ENCODE results near the gene PHF14. TPM values are rescaled to one million over a fixed set of nuclear protein-coding genes. Genes with fewer than 3 reads are reported as not detected.

PHF14 gene
- total RNA-seq, 1 experiment from 2014 or later, result 35.4 TPM

DNA sequence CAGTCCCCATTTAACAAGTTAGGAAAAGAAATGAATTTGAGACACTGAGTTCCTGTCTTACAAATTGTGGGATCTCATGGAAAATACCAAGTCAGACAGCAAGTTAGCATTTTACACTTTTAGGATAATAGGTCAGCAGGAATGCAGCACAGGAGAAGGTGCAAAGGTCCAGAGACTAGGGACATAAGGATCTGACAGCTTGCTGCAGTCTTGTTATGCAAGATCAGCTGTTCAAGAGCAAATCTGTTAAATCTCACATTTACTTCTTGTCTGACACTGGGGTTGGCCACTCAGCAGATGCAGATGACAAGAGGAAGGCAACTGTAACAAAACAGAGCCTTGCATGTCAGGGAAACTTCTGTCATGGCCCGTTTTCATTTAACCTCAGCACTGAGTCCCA is 239.6 kb downstream of the PHF14 start:
- CTCF ChIA-PET, result no interaction called here

DNA sequence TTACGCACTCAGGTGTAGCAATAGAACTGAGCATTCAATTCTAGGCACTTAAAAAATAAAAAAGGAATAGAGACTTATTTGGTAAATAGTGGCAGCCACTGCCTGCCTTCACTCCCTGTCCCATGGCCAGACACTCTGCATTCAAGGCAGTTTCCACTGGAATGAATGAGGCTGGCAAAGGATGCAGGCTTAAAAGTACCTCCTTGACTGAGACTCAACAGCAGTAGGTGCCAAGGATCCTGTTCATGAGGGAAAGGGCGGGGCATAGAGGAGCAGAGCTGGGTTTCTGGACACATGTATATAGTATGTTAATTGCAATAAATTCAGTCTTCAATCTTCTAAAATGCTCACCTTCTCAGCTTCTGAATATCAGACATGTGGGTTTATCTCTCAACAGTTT is 242.6 kb downstream of the PHF14 start:
- Histone ChIP-seq H3F3A (ENCODE audit: low read length, unreplicated experiment) (no peaks in the 10 kb centered on the region), H3K79me2 (ENCODE audit: low read length) (no peaks in the 10 kb centered on the region), H3K4me1 (ENCODE audit: insufficient read depth, low read length) (peaks cover 15% of the 10 kb centered on the region), H3K4me2 (ENCODE audit: low read length) (no peak overlapping the region), H3K27ac (ENCODE audit: low read length) (no peak overlapping the region), H4K20me1 (ENCODE audit: low read length) (no peaks in the 10 kb centered on the region), H3K9me3 (ENCODE audit: low read length) (no peaks in the 10 kb centered on the region), H3K36me3 (ENCODE audit: low read depth, low read length) (no peaks in the 10 kb centered on the region), H3K27me3 (ENCODE audit: low read length) (no peaks in the 10 kb centered on the region), H3K9ac (ENCODE audit: low read length) (no peak overlapping the region), H3K4me3 (ENCODE audit: low read length) (no peak overlapping the region), H3K9me2 (replicated peaks; ENCODE audit: low read length) (0 out of 2 replicates have a peak, but pooled peaks cover 8% of the 10 kb centered on the region), H2AFZ (ENCODE audit: low read length) (no peak overlapping the region)
- CTCF ChIA-PET, result no interaction called here
- POLR2A ChIA-PET (ENCODE audit: unreplicated experiment), result no interaction called here
- ATAC-seq, result no peak
- no TSS peak for BruUV-seq (replicated peaks)
- DNase-seq, result no peak
- intact Hi-C loops (cut with micrococcal nuclease), result loop anchor here (10.0 kb wide), 1 partner anchor 181 kb away; no protein-coding TSS in a partner anchor
- TF ChIP-seq CTCF (conservative IDR thresholded peaks at IDR 0.05; ENCODE audit: low read depth, low read length) (no peak), EZH2phosphoT487 (IDR thresholded peaks at IDR 0.05; ENCODE audit: borderline replicate concordance, low read length) (no peak), EZH2 (IDR thresholded peaks at IDR 0.05; ENCODE audit: low read length, unreplicated experiment) (no peak)

More for the DNA sequence above, 239.6 kb downstream of the PHF14 start:
- Histone ChIP-seq H3K9me2 (replicated peaks; ENCODE audit: low read length) (0 out of 2 replicates have a peak, but pooled peaks cover 5% of the 10 kb centered on the region), H4K20me1 (ENCODE audit: low read length) (no peaks in the 10 kb centered on the region), H3K9me3 (ENCODE audit: low read length) (no peaks in the 10 kb centered on the region), H3K9ac (ENCODE audit: low read length) (no peak overlapping the region), H3K4me3 (ENCODE audit: low read length) (no peak overlapping the region), H3K27ac (ENCODE audit: low read length) (peak overlapping the region; percentile 15), H3K4me1 (ENCODE audit: insufficient read depth, low read length) (peaks cover 15% of the 10 kb centered on the region), H3K36me3 (ENCODE audit: low read depth, low read length) (no peaks in the 10 kb centered on the region), H3K27me3 (ENCODE audit: low read length) (no peaks in the 10 kb centered on the region), H3K4me2 (ENCODE audit: low read length) (peak overlapping the region; percentile 68; the same call in 1 of the 2 replicates), H2AFZ (ENCODE audit: low read length) (no peak overlapping the region), H3K79me2 (ENCODE audit: low read length) (no peaks in the 10 kb centered on the region), H3F3A (ENCODE audit: low read length, unreplicated experiment) (no peaks in the 10 kb centered on the region)
- POLR2A ChIA-PET (ENCODE audit: unreplicated experiment), result no interaction called here
- DNase-seq, result no peak
- no TSS peak for BruUV-seq (replicated peaks)
- ATAC-seq, result no peak; the same call in 1 of the 2 replicates
- intact Hi-C loops (cut with micrococcal nuclease), result loop anchor here (2.0 to 10.0 kb wide), 4 partner anchors 36 to 324 kb away; partner anchors contain the start of gene PHF14
- no peak for TF ChIP-seq EZH2phosphoT487 (IDR thresholded peaks at IDR 0.05; ENCODE audit: borderline replicate concordance, low read length)
- TF ChIP-seq EZH2 (IDR thresholded peaks at IDR 0.05; ENCODE audit: low read length, unreplicated experiment), result no peak
- TF ChIP-seq CTCF (conservative IDR thresholded peaks at IDR 0.05; ENCODE audit: low read depth, low read length), result no peak

GRCh38 chr7:11217848-11218565 is 244.3 kb downstream of the PHF14 start:
- ATAC-seq (no peak), DNase-seq (no peak)
- no peaks in the 10 kb centered on the region for H3K9me3 ChIP-seq (ENCODE audit: low read length)
- no TSS peak for BruUV-seq (replicated peaks)
- 0 out of 2 replicates have a peak, but pooled peaks cover 8% of the 10 kb centered on the region for H3K9me2 ChIP-seq (replicated peaks; ENCODE audit: low read length)
- no peak overlapping the region for H3K4me2 ChIP-seq (ENCODE audit: low read length)
- H3F3A ChIP-seq (ENCODE audit: low read length, unreplicated experiment), result no peaks in the 10 kb centered on the region
- no peak overlapping the region for H3K27ac ChIP-seq (ENCODE audit: low read length)
- no peak overlapping the region for H3K9ac ChIP-seq (ENCODE audit: low read length)
- no peak overlapping the region for H2AFZ ChIP-seq (ENCODE audit: low read length)
- intact Hi-C loops (cut with micrococcal nuclease), result loop anchor here (10.0 kb wide), 1 partner anchor 183 kb away; no protein-coding TSS in a partner anchor
- no peaks in the 10 kb centered on the region for H4K20me1 ChIP-seq (ENCODE audit: low read length)
- H3K4me3 ChIP-seq (ENCODE audit: low read length), result no peak overlapping the region
- H3K79me2 ChIP-seq (ENCODE audit: low read length), result no peaks in the 10 kb centered on the region
- no peaks in the 10 kb centered on the region for H3K36me3 ChIP-seq (ENCODE audit: low read depth, low read length)
- H3K27me3 ChIP-seq (ENCODE audit: low read length), result no peaks in the 10 kb centered on the region
- peaks cover 6% of the 10 kb centered on the region for H3K4me1 ChIP-seq (ENCODE audit: insufficient read depth, low read length)
- POLR2A ChIA-PET (ENCODE audit: unreplicated experiment), result no interaction called here
- TF ChIP-seq EZH2 (IDR thresholded peaks at IDR 0.05; ENCODE audit: low read length, unreplicated experiment) (no peak), EZH2phosphoT487 (IDR thresholded peaks at IDR 0.05; ENCODE audit: borderline replicate concordance, low read length) (no peak), CTCF (conservative IDR thresholded peaks at IDR 0.05; ENCODE audit: low read depth, low read length) (no peak)
- CTCF ChIA-PET, result interaction anchor here (0.5 kb wide), 1 partner anchor 378 kb away, joined by 3 read pairs; no protein-coding TSS in a partner anchor

All from PC-3 (cell line).